NCI-H2107 treated with DMSO at 0.1 percent for 48 hours (cell line): ENCODE results near the gene CCR6.
"Not testable (repeated sequence)": the region's sequence is repeated elsewhere in the genome, so short reads cannot be mapped to it uniquely, and the experiment has no call there.

Experiments used
- DNase-seq: peaks from one replicate; lab custom pipeline; 2025; ENCODE audit not compliant: unreplicated experiment; lab: John Stamatoyannopoulos, UW

CCR6 gene

GRCh38 chr6:167122827-167123657 lies at the start of gene CCR6:
Gene CCR6, plus strand, starts transcription at chr6:167123096. Its CDS starts 13,039 bp downstream, at chr6:167136135.
- no peak for DNase-seq

GRCh38 chr6:167073679-167074274 lies 49.1 kb upstream of the CCR6 start:
- no peak for DNase-seq

GRCh38 chr6:167077241-167077932 lies 45.5 kb upstream of the CCR6 start:
- no peak for DNase-seq

- DNase-seq: no peak
These were observed 44.2 kb upstream of the CCR6 start for GRCh38 chr6:167078745-167079144.

- no peak for DNase-seq
These were observed 43.0 kb upstream of the CCR6 start for GRCh38 chr6:167079853-167080297.

- DNase-seq: no peak
These were observed 35.0 kb upstream of the CCR6 start for GRCh38 chr6:167087857-167088354.

GRCh38 chr6:167088741-167089140 lies 34.2 kb upstream of the CCR6 start:
- DNase-seq: not testable (repeated sequence)

- no peak for DNase-seq
These were observed 33.4 kb upstream of the CCR6 start for GRCh38 chr6:167089243-167090142.

GRCh38 chr6:167090171-167090570 lies 32.7 kb upstream of the CCR6 start:
- no peak for DNase-seq

GRCh38 chr6:167091026-167091804 lies 31.7 kb upstream of the CCR6 start:
- DNase-seq: no peak

GRCh38 chr6:167091805-167092107 lies 31.1 kb upstream of the CCR6 start:
- DNase-seq: no peak

GRCh38 chr6:167092672-167093339 lies 30.1 kb upstream of the CCR6 start:
- DNase-seq: no peak

- DNase-seq: no peak
These were observed 29.4 kb upstream of the CCR6 start for GRCh38 chr6:167093406-167093921.

- DNase-seq: no peak
These were observed 28.9 kb upstream of the CCR6 start for GRCh38 chr6:167093922-167094432.

- DNase-seq: no peak
These were observed 28.5 kb upstream of the CCR6 start for GRCh38 chr6:167094436-167094819.

GRCh38 chr6:167094820-167095637 lies 27.9 kb upstream of the CCR6 start:
- DNase-seq: peak; percentile 64

- no peak for DNase-seq
These were observed 27.0 kb upstream of the CCR6 start for GRCh38 chr6:167095888-167096287.

GRCh38 chr6:167096991-167097390 lies 25.9 kb upstream of the CCR6 start:
- DNase-seq: no peak
